BE2C (cell line): ENCODE measurements around the gene ATG3.

Experiments
- DNase-seq: peaks from one replicate; pipeline ENCODE4 v3.0.0-alpha.2; 2020
- H3K27me3 ChIP-seq: fragments of 250-450 bp; sonication (Bioruptor Pico); 2 replicates; pipeline ENCODE4 v1.5.1; 2020; ENCODE audit warnings: mild to moderate bottlenecking
- H3K36me3 ChIP-seq: fragments of 250-450 bp; sonication (Bioruptor Pico); 2 replicates; pipeline ENCODE4 v1.5.1; 2020; ENCODE audit warnings: mild to moderate bottlenecking
- H3K4me1 ChIP-seq: fragments of 250-450 bp; sonication (Bioruptor Pico); 2 replicates; pipeline ENCODE4 v1.5.1; 2020
- H3K4me3 ChIP-seq: 2 replicates; pipeline ENCODE4 v1.5.1; 2011; ENCODE audit warnings: low read depth, low read length
- H3K9me3 ChIP-seq: fragments of 250-450 bp; sonication (Bioruptor Pico); 2 replicates; pipeline ENCODE4 v1.5.1; 2020
- TF ChIP-seq, protein P1 (sequence below): IDR thresholded peaks from 2 replicates; pipeline ENCODE4 v1.5.1; 2012; ENCODE audit warnings: mild to moderate bottlenecking, low read depth, low read length

The ATG3 gene

GRCh38 chr3:112585782-112586181 is 24.0 kb upstream of the ATG3 start:
- no peak for DNase-seq
- Histone ChIP-seq H3K4me1 (no peaks in the 10 kb centered on the region), H3K4me3 (no peak overlapping the region), H3K9me3 (no peaks in the 10 kb centered on the region), H3K27me3 (no peaks in the 10 kb centered on the region), H3K36me3 (no peaks in the 10 kb centered on the region; the same call in 1 of the 2 replicates)
- TF ChIP-seq, protein P1, sequence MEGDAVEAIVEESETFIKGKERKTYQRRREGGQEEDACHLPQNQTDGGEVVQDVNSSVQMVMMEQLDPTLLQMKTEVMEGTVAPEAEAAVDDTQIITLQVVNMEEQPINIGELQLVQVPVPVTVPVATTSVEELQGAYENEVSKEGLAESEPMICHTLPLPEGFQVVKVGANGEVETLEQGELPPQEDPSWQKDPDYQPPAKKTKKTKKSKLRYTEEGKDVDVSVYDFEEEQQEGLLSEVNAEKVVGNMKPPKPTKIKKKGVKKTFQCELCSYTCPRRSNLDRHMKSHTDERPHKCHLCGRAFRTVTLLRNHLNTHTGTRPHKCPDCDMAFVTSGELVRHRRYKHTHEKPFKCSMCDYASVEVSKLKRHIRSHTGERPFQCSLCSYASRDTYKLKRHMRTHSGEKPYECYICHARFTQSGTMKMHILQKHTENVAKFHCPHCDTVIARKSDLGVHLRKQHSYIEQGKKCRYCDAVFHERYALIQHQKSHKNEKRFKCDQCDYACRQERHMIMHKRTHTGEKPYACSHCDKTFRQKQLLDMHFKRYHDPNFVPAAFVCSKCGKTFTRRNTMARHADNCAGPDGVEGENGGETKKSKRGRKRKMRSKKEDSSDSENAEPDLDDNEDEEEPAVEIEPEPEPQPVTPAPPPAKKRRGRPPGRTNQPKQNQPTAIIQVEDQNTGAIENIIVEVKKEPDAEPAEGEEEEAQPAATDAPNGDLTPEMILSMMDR, result no peak

DNA sequence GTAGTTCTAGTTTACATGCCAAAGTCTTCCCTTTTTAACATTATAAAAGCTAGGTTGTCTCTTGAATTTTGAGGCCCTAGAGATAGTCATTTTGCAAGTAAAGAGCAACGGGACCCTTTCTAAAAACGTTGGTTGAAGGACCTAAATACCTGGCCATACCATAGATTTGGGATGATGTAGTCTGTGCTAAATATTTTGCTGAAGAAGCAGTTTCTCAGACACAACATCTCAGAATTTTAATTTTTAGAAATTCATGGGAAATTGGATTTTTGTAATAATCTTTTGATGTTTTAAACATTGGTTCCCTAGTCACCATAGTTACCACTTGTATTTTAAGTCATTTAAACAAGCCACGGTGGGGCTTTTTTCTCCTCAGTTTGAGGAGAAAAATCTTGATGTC is 21.3 kb upstream of the ATG3 start:
- Histone ChIP-seq H3K9me3 (no peaks in the 10 kb centered on the region), H3K4me3 (no peak overlapping the region), H3K4me1 (no peaks in the 10 kb centered on the region), H3K36me3 (no peaks in the 10 kb centered on the region; the same call in 1 of the 2 replicates), H3K27me3 (no peaks in the 10 kb centered on the region)
- TF ChIP-seq, protein P1, result no peak
- DNase-seq, result no peak

- no peaks in the 10 kb centered on the region for H3K27me3 ChIP-seq
- no peaks in the 10 kb centered on the region for H3K9me3 ChIP-seq
- no peaks in the 10 kb centered on the region for H3K4me1 ChIP-seq
- H3K36me3 ChIP-seq, result no peaks in the 10 kb centered on the region; the same call in 1 of the 2 replicates
- peak; percentile 42 for DNase-seq
- TF ChIP-seq, protein P1, result peak; percentile 79
- H3K4me3 ChIP-seq, result no peak overlapping the region
Measured at GRCh38 chr3:112582244-112582874, 20.6 kb upstream of the ATG3 start.

DNA sequence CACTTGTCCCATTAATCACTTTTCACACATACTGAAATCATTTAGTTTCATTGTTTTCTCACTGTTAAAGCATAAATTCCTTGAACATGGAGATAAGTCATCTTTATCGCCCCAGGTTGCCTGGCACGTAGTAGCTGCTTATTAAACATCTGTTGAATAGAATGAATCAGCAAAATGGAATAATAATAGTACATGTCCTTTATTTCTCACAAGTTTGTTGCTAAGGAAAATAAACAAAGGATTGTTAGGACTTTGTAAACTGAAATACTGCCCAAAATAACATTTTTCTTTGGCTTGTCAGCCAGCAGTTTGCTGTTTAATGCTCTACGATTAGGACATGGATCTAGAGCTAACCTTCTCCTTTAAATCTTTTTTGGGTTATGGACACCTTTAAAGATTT is 17.9 kb upstream of the ATG3 start:
- TF ChIP-seq, protein P1, result no peak
- DNase-seq, result no peak
- Histone ChIP-seq H3K36me3 (no peaks in the 10 kb centered on the region; the same call in 1 of the 2 replicates), H3K4me1 (no peaks in the 10 kb centered on the region), H3K4me3 (no peak overlapping the region), H3K27me3 (no peaks in the 10 kb centered on the region), H3K9me3 (no peaks in the 10 kb centered on the region)

DNA sequence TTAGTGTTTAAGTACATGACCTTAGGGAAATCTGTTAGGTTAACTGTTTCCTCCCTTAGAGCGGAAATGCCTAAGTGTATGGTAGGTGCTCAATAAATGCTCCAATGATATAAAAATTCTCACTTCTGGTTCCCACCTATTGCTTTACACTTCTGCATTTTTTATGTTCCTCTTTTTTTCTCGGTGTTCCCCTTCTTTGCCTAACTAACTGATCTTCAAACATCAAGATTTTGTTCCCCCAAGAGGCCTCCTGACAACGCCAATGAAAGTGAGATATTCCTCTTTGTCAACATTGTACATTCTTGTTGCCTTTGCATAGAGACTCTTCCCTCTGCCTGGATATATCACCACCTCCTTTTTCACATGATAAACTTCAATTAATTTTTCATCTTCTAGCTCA is 17.5 kb upstream of the ATG3 start:
- H3K4me3 ChIP-seq, result no peak overlapping the region
- no peaks in the 10 kb centered on the region for H3K9me3 ChIP-seq
- H3K27me3 ChIP-seq, result no peaks in the 10 kb centered on the region
- TF ChIP-seq, protein P1, result no peak
- no peaks in the 10 kb centered on the region; the same call in 1 of the 2 replicates for H3K36me3 ChIP-seq
- H3K4me1 ChIP-seq, result no peaks in the 10 kb centered on the region
- DNase-seq, result no peak

- Histone ChIP-seq H3K4me3 (no peak overlapping the region), H3K36me3 (no peaks in the 10 kb centered on the region; the same call in none of the 2 replicates), H3K4me1 (no peaks in the 10 kb centered on the region), H3K27me3 (no peaks in the 10 kb centered on the region), H3K9me3 (no peaks in the 10 kb centered on the region)
- no peak for DNase-seq
- TF ChIP-seq, protein P1, result no peak
Measured at GRCh38 chr3:112572701-112573100, 10.9 kb upstream of the ATG3 start.
